HG02884 (cell line): ENCODE data around the gene UBE2E1.

Source experiments
- ATAC-seq: cut with Tn5 transposase; IDR thresholded peaks from one replicate; pipeline ENCODE4 v1.9.1; 2021; ENCODE audit warnings: mild to moderate bottlenecking, moderate library complexity; ENCODE audit not compliant: unreplicated experiment

UBE2E1 gene

DNA sequence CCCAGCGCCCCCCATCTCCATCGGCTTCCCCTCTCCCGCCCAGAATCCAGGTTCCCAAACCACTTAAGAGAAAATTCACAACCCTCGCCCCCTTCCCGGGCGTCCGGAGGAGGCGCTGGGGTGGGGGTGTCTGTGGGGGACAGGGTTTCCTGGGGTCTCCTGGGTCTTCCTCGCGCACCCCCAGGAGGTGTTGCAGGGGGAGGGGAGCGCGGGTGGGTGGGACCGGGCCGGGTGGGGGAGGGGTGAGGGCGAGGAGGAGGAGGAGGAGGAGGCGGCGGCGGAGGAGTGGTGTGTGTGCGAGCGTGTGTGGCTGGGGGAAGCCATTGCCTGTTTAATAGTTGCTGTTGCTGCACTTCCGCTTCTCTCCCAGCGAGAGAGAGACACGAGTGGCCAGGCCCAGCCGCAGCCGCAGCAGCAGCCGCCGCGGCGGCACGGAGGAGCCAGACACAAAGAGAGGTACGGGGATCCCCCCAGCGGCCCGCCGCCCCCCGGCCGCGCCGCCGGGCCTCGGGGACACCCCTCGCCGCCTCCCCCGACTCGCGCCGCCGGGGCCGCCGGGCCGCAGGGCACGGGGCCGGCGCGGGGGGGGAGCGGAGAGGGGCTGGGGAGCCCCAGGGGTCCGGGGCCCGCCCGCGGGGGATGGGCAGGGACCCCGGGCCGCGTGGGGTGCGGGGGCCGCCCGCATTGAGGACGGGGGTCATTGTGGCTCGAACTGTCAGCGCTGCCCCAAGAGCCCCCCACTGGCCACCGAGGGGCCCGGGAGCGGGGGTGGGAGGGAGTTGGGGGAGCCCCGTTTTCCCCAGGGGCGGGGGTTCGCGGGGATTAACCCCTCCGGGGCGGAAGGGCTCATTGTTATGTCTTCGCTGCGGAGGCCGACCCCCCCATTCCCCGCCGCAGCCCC is at the start of gene UBE2E1:
Gene UBE2E1 (plus strand): TSS at position 323 of the 901 bp plus-strand sequence. CDS start 1,315 bp downstream, outside the sequence.
- ATAC-seq = peak; percentile 65

DNA sequence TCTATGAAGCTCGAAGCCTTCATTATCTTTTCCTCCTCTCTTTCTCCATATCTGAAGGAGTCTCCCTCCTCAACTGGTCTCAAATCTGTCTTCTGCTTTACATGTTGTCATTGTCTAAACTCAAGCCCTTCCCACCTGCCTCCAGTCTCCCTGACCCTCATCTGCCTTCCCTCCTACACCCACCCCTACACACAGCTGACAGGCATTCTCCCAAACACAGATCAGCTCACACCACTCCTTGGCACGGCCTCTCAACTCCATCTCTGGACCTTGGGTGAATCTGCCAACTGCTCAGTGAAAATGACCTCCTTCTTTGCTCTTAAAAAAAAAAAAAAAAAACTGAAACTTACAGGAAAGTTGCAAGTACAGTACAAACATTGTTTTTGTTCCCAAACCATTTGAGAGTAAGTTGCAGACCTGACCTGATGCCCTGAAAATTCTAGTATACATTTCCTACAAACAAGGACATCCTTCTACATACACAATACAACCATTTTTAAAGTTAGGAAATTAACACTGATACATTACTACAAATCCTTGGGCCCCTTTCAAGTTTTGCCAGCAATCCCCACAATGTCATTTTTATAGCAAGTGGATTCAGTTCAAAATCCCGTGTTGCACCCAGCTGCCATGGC is 49.4 kb upstream of the UBE2E1 start:
- no peak for ATAC-seq

DNA sequence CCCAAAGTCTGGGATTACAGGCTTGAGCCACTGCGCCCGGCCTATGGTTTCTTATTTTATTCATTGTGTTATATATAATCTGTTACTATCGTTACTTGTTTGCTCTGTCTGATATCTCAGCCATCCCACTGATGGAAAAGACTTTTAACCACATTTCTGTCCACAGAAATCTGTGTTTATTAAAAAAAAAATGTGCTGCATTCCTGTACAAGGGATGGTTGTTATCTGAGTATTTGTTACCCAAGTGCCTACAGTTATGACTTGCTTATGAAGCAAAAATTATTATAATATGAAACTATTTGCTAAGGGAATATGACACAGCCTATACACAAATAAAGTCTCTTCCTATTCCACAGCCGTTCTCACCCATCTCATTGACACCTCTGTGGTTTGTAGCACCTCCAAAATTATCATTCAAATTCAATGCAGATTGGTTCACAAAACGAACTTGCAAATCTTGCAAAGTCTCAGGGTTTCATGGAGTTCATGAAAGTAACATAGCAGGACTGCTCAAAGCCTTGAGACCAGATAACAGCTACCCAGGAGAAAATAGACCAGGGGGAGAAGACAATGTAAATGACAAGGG is 47.4 kb upstream of the UBE2E1 start:
- no peak for ATAC-seq

DNA sequence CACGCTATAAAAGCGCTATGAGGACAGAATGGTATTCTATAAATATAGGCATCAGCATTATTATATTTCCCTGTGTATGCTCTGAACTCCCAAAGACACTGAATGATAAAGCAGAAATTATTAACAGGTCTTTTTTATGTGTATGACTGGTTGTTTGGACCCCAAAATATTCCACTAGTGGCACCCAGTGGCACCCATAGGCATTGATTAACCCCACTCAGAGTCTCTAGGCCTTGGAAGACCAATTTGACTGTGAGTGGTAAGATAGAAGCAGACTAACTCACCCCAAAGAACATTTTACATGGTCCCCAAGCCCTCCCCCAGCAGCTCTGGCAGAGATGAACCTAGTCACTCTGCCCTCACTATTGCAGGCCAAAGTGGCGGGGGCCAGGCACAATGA is 45.4 kb upstream of the UBE2E1 start:
- peak; percentile 1 for ATAC-seq

DNA sequence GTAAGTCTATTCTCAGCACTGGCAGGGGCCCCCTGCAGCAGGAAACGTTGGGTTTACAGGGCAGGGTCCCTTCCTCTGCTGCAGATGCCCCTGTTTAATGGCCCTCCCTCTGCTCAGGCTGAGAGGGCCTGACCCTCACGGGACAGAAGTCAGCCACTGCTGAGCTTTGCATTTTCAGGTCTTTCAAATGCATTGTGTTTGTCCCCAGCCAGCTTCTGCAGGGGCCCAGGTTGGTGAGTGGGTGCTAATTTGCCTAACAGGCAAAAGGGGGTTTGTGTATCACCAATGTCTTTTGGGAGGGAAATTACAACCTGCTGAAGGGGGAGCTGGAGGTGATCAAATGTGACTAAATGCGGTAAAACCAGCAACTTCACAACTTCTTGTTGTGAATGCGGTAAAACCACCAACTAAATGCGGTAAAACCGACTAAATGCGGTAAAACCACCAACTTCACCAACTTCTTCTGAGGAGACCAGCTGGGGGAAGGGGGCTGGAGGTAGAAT is 44.8 kb upstream of the UBE2E1 start:
- peak; percentile 40 for ATAC-seq

DNA sequence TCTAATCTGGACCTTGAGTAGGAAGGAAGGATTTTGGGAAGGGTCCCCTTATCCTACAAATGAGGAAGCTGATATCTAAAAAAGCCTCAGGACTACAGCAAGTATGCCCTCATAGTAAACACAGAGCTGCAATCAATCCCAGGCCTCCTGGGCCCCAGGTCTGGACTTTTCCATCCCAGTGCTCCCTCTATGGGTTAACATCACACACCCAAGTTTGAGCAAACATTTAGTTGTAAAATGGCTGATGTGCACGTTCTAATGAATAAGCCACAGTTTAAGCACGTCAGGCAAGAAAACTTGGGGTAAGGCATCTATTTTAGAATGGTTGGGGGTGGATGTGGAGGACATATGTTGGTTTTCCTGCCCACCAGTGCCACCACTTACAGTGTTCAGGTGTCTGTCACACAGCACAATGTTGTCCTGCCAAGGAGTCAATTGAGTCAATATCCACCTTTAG is 44.3 kb upstream of the UBE2E1 start:
- peak; percentile 23 for ATAC-seq

DNA sequence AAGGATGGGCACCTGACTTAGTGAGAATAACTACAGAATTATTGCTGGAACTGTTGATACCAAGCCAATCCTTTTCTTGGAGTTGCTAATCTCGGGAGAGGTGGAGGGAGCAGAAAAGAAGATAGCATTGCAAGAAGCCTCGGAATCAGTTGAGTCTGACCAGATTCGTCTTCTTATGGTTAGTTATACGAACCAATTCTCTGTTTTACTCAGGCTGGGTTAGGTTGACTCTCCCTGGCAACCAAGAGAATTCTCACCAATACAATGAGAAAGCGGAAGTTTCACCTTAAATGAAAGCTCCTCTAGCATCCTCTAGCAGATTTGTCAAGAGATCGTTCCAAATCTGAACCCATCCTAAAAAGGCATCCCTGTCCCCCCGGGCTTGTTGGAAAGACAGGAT is 43.5 kb upstream of the UBE2E1 start:
- peak; percentile 83 for ATAC-seq

DNA sequence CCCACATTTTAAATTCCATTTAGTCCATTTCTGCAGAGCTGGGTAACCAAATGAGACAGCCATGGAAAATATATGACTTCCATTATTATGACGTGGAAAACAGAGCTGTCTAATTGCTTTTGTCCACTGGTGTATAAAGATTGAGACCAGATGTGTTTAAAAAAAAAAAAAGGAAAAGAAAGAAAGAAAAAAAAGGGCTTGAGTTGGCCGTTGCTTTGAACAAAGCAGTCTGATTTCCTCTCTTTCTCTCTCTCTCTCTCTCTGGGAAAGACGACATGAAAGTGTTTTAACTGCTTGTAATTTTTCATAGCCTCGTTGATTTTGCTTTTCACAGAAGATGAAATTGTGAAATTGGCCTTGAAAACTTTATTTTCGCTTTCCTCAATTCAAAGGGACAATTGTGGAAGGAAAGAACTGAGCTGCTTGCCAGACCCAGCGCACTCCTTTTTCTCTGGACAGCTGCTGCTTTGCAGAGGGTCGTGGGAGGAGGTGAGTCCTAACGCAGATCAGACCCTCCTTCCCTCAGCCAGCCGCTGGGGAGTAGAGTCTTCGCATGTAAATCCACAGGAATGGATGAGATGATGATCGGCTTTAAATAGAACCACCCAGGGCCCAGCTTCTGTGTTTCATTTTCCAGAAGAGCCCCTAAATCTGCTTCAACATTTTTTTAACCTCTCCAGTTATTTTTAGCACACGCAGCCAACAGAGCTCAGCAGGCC is 42.8 kb upstream of the UBE2E1 start:
- no peak for ATAC-seq

DNA sequence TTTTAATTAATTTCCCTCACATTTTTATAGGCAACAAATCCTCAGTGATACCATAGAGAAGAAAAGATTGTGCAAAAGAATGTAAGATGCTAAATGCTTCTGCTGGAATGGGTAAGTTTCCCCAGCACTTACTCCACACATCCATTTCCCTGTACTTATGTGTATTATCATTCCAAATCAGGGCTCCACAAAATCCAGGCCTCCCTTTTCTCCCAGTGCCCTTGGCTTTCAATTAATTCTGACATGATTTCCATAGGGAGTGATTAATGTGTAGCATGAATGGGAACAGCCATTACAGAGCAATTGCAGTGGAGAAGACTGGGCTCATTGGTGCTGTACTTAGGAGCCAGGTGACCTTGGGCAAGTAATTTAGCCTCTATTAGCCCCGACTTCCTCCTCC is 41.3 kb upstream of the UBE2E1 start:
- ATAC-seq = no peak

DNA sequence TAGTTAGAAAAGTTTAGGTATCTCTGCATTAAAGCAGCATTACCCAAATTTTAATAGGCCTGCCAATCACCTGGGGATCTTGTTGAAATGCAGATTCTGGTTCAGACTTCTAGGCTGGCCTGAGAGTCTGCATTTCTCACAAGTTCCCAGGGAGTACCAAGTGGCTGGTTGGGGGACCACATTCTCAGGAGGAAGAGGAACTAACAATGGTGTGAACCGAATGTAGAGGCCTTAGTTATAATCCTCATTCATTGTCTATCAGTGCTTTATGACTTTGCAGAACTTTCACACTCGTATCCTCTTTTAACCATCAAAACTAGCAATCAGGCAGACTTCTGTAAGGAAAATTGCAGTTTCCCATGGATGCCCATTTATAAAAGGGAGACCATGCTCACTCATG is 38.2 kb upstream of the UBE2E1 start:
- ATAC-seq = no peak

DNA sequence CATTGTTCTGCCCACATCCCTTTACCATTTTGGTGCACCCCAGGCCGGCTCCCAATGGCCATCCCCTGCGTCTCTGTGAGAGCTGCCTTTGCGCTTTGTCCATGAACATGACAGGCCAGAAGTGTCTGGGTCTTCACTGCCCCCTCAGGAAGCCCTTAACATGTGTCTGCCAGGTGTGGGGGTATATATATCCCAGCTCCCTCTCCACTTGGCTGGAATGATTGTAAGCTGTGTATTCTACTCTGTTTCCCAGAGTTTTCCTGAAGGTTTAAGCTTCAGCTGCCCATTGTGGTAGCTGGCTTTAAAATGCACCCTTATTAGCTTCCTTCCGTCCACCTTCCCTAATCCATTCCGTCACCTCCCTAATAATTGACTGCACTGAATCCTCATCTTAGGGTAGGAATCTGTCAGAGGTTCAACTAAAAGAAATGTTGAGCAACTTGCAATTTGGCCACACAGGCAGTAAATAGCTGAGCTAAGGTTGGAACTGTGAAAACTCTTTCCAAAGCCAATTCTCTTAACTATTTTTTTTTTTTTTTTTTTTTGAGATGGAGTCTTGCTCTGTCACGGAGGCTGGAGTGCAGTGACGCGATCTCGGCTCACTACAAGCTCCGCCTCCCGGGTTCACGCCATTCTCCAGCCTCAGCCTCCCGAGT is 30.4 kb upstream of the UBE2E1 start:
- ATAC-seq = no peak

DNA sequence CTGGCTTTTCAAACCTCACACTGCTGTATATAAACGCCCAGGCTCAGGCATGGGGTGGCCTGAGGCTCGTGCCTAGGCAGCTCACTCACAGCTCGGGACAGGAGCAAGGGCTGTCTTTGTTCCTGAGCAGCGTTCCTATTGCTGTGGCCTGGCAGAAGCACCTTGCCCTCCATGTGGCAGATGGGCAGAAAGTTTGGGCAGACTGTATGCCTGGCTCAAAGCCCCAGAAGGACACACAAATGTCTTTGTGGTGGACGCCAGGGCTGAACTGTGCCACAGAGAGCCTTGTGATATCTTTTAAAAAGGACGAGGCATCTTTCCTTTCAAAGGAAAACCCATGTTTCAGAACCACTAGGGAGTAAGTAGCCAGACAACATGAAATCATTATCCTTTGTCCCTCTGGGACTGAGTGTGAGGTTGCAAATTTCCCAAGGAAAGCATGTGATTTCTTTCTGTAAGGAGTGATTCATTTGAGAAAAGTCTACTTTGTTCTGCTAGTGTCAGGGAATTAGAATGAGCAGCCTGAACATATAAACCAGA is 29.3 kb upstream of the UBE2E1 start:
- no peak for ATAC-seq

DNA sequence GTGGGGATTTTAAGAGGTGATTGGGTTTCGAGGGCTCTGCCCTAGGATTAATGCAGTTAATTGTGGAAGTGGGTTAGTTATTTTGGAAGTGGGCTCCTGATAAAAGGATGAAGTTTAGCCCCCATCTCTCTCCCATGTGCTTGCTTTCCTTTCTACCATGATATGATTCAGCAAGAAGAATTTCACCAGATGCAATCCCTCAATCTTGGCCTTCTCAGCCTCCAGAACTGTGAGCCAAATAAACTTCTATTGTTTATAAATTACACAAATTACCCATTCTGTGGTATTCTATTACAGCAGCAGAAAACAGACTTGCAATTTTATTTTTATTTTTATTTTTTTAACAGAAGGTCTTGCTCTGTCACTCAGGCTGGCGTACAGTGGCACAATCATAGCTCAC is 27.3 kb upstream of the UBE2E1 start:
- ATAC-seq = no peak

DNA sequence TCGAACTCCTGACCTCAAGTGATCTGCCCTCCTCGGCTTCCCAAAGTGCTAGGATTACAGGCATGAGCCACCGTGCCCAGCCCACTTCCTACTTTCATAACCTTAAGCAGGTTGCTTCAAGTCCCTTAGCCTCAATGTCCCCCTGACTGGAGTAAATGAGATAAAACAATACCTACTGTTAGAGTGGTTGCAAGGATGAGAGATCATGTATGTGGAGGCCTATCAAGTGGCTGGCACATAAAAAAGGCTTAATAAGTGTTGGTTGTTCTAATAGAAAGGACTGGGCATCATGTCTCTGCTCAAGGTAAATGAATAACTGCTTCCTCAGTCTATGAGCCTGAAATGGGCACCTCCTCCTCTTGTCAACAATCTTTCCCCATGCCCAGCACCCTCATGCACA is 25.9 kb upstream of the UBE2E1 start:
- ATAC-seq = no peak

DNA sequence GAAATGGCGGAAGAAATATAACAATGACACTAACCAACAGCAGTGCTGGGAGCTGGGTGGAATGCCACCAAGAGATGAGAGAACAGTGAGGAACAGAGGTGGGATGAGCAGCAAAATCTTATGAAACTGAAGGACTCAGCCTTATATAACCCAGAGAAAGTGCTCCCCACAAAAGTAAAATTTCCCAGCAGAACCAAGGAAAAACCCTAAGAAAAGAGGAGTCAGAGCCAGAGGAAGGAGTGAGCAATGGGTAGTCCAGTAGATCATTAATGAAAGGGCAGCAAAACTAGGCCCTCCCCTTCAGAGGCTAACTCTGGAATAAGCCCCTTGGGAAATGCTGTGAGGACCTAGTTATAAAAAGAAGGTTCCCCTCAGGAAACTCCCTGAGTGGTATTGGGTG is 24.7 kb upstream of the UBE2E1 start:
- no peak for ATAC-seq

DNA sequence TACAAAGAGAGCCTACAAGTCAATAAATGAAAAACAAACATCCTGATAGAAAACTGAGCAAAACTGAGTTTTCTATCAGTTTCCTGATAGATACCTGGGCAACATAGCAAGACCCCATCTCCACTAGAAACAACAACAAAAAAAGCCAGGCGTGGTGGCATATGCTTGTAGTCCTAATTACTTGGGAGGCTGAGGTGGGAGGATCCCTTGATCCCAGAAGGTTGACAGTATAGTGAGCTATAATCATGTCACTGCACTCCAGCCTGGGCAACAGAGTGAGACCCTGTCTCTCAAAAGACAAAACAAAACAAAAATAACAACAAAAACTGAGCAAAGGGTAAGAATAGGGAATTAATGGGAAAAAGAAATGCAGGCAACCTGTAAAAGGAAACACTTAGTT is 23.9 kb upstream of the UBE2E1 start:
- ATAC-seq = no peak

DNA sequence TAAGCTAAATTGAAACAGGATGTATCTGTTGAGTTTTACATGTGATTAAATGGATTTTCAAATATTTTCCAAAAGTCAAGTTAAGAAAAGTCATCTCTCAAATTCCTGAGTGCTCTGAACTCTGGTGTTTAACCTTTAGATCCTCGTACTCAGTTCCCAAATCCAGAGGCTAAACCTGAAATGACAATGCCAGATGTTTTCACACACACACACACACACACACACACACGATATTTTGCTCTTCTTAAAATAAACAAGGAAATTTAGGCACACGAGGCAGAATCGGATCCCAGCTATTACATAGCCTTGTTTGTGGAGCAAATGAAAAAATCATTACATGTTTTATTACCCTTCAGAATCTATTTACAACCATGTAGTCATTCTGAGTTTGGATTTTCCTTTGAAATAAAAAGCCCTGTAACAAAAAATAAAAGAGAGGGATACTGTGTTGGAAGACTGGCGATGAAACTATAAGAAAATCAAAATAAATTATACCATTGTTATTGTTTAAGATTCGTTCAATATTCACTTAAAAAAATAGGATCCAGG is 20.6 kb upstream of the UBE2E1 start:
- no peak for ATAC-seq

DNA sequence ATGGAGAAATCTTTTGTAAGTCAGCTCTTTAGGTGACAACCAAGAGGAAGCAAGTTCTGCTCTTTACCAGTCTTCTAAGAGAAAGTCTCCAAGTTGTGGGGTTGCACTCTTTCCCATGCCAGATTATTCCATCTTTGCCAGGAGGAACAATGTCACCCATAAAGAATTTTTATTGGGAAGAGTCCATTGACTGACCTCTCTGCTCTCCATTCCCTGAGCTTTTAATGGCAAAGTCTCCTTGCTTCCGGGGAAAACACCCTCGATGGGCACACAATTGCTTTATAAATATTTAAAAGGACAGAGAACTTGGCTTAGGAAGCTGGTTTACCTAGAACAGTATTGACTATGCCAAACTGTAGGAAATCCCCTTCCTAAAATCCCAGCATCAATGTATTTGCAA is 19.9 kb upstream of the UBE2E1 start:
- ATAC-seq = no peak

DNA sequence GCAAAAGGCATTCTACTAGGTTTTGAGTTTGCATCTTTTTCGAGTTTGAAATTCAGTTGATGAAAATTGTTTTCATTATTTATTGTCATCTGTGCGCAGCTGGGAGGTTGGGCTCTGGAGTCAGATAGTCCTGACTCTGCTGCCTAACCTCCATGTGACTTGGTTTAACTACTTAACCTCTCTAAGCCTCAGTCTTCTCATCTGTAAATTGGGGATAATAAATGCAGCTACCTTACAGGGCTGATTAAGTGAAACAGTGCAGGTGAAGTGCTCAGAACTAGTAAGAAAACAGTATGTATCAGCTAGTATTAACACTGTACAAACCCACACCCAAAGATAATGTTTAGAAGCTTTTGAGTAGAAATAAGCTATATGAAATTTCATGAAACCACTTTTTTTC is 14.1 kb upstream of the UBE2E1 start:
- no peak for ATAC-seq

DNA sequence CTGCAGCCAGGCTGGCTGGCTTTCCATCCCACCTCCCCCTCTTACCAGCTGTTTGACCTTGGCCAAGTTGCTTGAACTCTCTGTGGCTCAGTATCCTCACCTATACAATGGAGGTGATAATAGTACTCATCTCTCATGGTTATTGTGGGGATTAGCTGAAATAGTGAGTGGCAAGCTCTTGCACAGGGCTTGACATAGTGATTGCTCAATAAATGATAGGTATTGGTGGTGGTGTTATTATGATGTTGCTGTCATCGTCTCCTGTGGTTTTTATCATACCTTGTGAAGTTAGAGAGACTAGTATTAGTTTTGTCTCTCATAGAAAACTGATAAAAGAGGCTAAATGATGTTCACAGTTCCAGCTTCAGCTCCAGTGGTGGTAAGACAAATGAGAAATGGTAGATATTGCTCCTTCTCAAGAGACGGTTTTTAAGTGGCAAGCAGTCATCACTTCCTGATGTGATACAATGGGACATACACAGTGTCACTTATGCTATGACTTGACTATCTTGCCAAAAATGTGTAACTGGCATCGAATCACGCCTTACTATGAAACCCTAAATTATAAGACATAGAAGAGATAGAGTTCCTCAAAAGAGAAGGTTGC is 12.1 kb upstream of the UBE2E1 start:
- no peak for ATAC-seq
